ENCODE measurements around the gene MED12L. TPM values are rescaled to one million over a fixed set of nuclear protein-coding genes. Genes with fewer than 3 reads are reported as not detected.

Gene MED12L
- total and polyA plus RNA-seq, 9 donors, result 0.15 to 2.4 (median 0.75) TPM

- H3K27me3 ChIP-seq, result no peaks in the 10 kb centered on the region
- DNase-seq, result no peak
- H3K36me3 ChIP-seq, result no peaks in the 10 kb centered on the region
- WGBS, 3 donors, result 24 to 90% (median 81%) methylated on average over 1 of the region's 1 CpG
- no peaks in the 10 kb centered on the region for H3K4me1 ChIP-seq (ENCODE audit: insufficient read depth)
- H3K9me3 ChIP-seq, result no peaks in the 10 kb centered on the region
- no peak overlapping the region for H3K4me3 ChIP-seq
- TF ChIP-seq CTCF (IDR thresholded peaks at IDR 0.05) (no peak), POLR2A (IDR thresholded peaks at IDR 0.05) (no peak), EP300 (IDR thresholded peaks at IDR 0.05) (no peak)
- no peak overlapping the region for H3K27ac ChIP-seq
- intact Hi-C loops (cut with DNase I), result no loop called here
Observed at GRCh38 chr3:151462991-151463390, 377.5 kb downstream of the MED12L start.

- DNase-seq, result no peak
- 88 to 93% (median 88%) methylated on average over 1 of the region's 1 CpG for WGBS, 3 donors
- intact Hi-C loops (cut with DNase I), result no loop called here
Observed at GRCh38 chr3:151467069-151467468, 381.6 kb downstream of the MED12L start.

GRCh38 chr3:151468284-151468917 is 382.9 kb downstream of the MED12L start:
- Histone ChIP-seq H3K27me3 (no peaks in the 10 kb centered on the region), H3K27ac (no peak overlapping the region), H3K4me1 (ENCODE audit: insufficient read depth) (no peaks in the 10 kb centered on the region), H3K36me3 (no peaks in the 10 kb centered on the region), H3K9me3 (no peaks in the 10 kb centered on the region), H3K4me3 (no peak overlapping the region)
- 65 to 72% (median 66%) methylated on average over 9 of the region's 9 CpGs for WGBS, 3 donors
- TF ChIP-seq POLR2A (IDR thresholded peaks at IDR 0.05) (no peak), EP300 (IDR thresholded peaks at IDR 0.05) (no peak), CTCF (IDR thresholded peaks at IDR 0.05) (peak; percentile 15 to 36 (median 29))
- no peak for DNase-seq
- intact Hi-C loops (cut with DNase I), result no loop called here

More at GRCh38 chr3:151467069-151467468, 381.6 kb downstream of the MED12L start:
- TF ChIP-seq EP300 (IDR thresholded peaks at IDR 0.05) (no peak), CTCF (IDR thresholded peaks at IDR 0.05) (no peak), POLR2A (IDR thresholded peaks at IDR 0.05) (no peak)
- H3K36me3 ChIP-seq, result no peaks in the 10 kb centered on the region
- no peaks in the 10 kb centered on the region for H3K27me3 ChIP-seq
- no peak overlapping the region for H3K4me3 ChIP-seq
- H3K4me1 ChIP-seq (ENCODE audit: insufficient read depth), result no peaks in the 10 kb centered on the region
- H3K27ac ChIP-seq, result no peak overlapping the region
- H3K9me3 ChIP-seq, result no peaks in the 10 kb centered on the region

- no peaks in the 10 kb centered on the region for H3K27me3 ChIP-seq
- no peak for TF ChIP-seq CTCF (IDR thresholded peaks at IDR 0.05)
- TF ChIP-seq POLR2A (IDR thresholded peaks at IDR 0.05), result no peak
- TF ChIP-seq EP300 (IDR thresholded peaks at IDR 0.05), result no peak
- intact Hi-C loops (cut with DNase I), result no loop called here
- H3K4me3 ChIP-seq, result no peak overlapping the region
- H3K9me3 ChIP-seq, result no peaks in the 10 kb centered on the region
- DNase-seq, result no peak
- H3K27ac ChIP-seq, result no peak overlapping the region
- no peaks in the 10 kb centered on the region for H3K36me3 ChIP-seq
- peaks cover 6% of the 10 kb centered on the region for H3K4me1 ChIP-seq (ENCODE audit: insufficient read depth)
- WGBS, 3 donors, result 87 to 93% (median 90%) methylated on average over 7 of the region's 7 CpGs
Observed at GRCh38 chr3:151476344-151477018, 391.0 kb downstream of the MED12L start.

Data from ovary (tissue), 9 donors.